ENCODE measurements around the gene RUNDC3A. TPM values are rescaled to one million over a fixed set of nuclear protein-coding genes. Genes with fewer than 3 reads are reported as not detected.
"Not testable (repeated sequence)": the region's sequence is repeated elsewhere in the genome, so short reads cannot be mapped to it uniquely, and the experiment has no call there.

The RUNDC3A gene
- total RNA-seq, 1 donor from 2014 or later = 3.3 TPM

- no peak for DNase-seq (ENCODE audit: low read depth)
- H3K4me3 ChIP-seq (ENCODE audit: low read depth, low read length) = no peak overlapping the region
- H3K27me3 ChIP-seq (ENCODE audit: control insufficient read depth, insufficient read depth, low read length) = no peaks in the 10 kb centered on the region
- no peak for TF ChIP-seq CTCF (IDR thresholded peaks at IDR 0.05; ENCODE audit: insufficient read depth, low read length, poor library complexity, severe bottlenecking)
- no peaks in the 10 kb centered on the region for H3K36me3 ChIP-seq (ENCODE audit: control insufficient read depth, insufficient read depth, low read length)
Observed at GRCh38 chr17:44338702-44339101, 30.3 kb downstream of the RUNDC3A start.

GRCh38 chr17:44340553-44340952 is 32.2 kb downstream of the RUNDC3A start:
- H3K27me3 ChIP-seq (ENCODE audit: control insufficient read depth, insufficient read depth, low read length); H3K36me3 ChIP-seq (ENCODE audit: control insufficient read depth, insufficient read depth, low read length); H3K4me3 ChIP-seq (ENCODE audit: low read depth, low read length); DNase-seq (ENCODE audit: low read depth): not testable (repeated sequence)

- no peak for DNase-seq (ENCODE audit: low read depth)
- H3K36me3 ChIP-seq (ENCODE audit: control insufficient read depth, insufficient read depth, low read length) = no peaks in the 10 kb centered on the region
- no peak for TF ChIP-seq CTCF (IDR thresholded peaks at IDR 0.05; ENCODE audit: insufficient read depth, low read length, poor library complexity, severe bottlenecking)
- no peak overlapping the region for H3K4me3 ChIP-seq (ENCODE audit: low read depth, low read length)
- no peaks in the 10 kb centered on the region for H3K27me3 ChIP-seq (ENCODE audit: control insufficient read depth, insufficient read depth, low read length)
Observed at GRCh38 chr17:44343510-44344209, 35.3 kb downstream of the RUNDC3A start.

GRCh38 chr17:44344939-44345453 is 36.6 kb downstream of the RUNDC3A start, which contains the start of gene GRN:
Gene GRN (plus strand): TSS chr17:44345302. CDS start chr17:44349165, 3,863 bp downstream.
- Histone ChIP-seq H3K4me3 (ENCODE audit: low read depth, low read length) (peak within 1 kb of the TSS; percentile 89), H3K36me3 (ENCODE audit: control insufficient read depth, insufficient read depth, low read length) (no peaks in the 10 kb centered on the region), H3K27me3 (ENCODE audit: control insufficient read depth, insufficient read depth, low read length) (no peaks in the 10 kb centered on the region)
- no peak for TF ChIP-seq CTCF (IDR thresholded peaks at IDR 0.05; ENCODE audit: insufficient read depth, low read length, poor library complexity, severe bottlenecking)
- peak; percentile 96 for DNase-seq (ENCODE audit: low read depth)

- Histone ChIP-seq H3K36me3 (ENCODE audit: control insufficient read depth, insufficient read depth, low read length) (no peaks in the 10 kb centered on the region), H3K27me3 (ENCODE audit: control insufficient read depth, insufficient read depth, low read length) (no peaks in the 10 kb centered on the region), H3K4me3 (ENCODE audit: low read depth, low read length) (peak overlapping the region; percentile 89)
- DNase-seq (ENCODE audit: low read depth) = peak; percentile 61
- peak; percentile 71 for TF ChIP-seq CTCF (IDR thresholded peaks at IDR 0.05; ENCODE audit: insufficient read depth, low read length, poor library complexity, severe bottlenecking)
Observed at GRCh38 chr17:44345454-44346026, 37.1 kb downstream of the RUNDC3A start.

- Histone ChIP-seq H3K27me3 (ENCODE audit: control insufficient read depth, insufficient read depth, low read length) (no peaks in the 10 kb centered on the region), H3K4me3 (ENCODE audit: low read depth, low read length) (peak overlapping the region; percentile 89), H3K36me3 (ENCODE audit: control insufficient read depth, insufficient read depth, low read length) (peaks cover 1% of the 10 kb centered on the region)
- no peak for TF ChIP-seq CTCF (IDR thresholded peaks at IDR 0.05; ENCODE audit: insufficient read depth, low read length, poor library complexity, severe bottlenecking)
- DNase-seq (ENCODE audit: low read depth) = no peak
Observed at GRCh38 chr17:44346064-44346844, 37.9 kb downstream of the RUNDC3A start.

- H3K27me3 ChIP-seq (ENCODE audit: control insufficient read depth, insufficient read depth, low read length); H3K4me3 ChIP-seq (ENCODE audit: low read depth, low read length); DNase-seq (ENCODE audit: low read depth); H3K36me3 ChIP-seq (ENCODE audit: control insufficient read depth, insufficient read depth, low read length): not testable (repeated sequence)
Observed at GRCh38 chr17:44347206-44348055, 39.0 kb downstream of the RUNDC3A start.
